Measurements from ENCODE around the gene LRRC8E.
A peak's percentile ranks its signal among the peaks of the same experiment; 100 is the strongest.
"Not testable (repeated sequence)": the region's sequence is repeated elsewhere in the genome, so short reads cannot be mapped to it uniquely, and the experiment has no call there.

The LRRC8E gene

GRCh38 chr19:7910321-7911161, 22.2 kb downstream of the LRRC8E start:
- DNase-seq, result no peak

- DNase-seq, result no peak
These were observed 23.3 kb downstream of the LRRC8E start for GRCh38 chr19:7911508-7912143.

GRCh38 chr19:7912144-7912696, 23.9 kb downstream of the LRRC8E start:
- no peak for DNase-seq

GRCh38 chr19:7912697-7913564, 24.6 kb downstream of the LRRC8E start:
- no peak for DNase-seq

- no peak for DNase-seq
These were observed 25.3 kb downstream of the LRRC8E start for GRCh38 chr19:7913652-7914051.

- no peak for DNase-seq
These were observed 25.8 kb downstream of the LRRC8E start for GRCh38 chr19:7914099-7914498.

GRCh38 chr19:7914598-7915045, 26.3 kb downstream of the LRRC8E start, which contains the start of gene TGFBR3L:
Gene TGFBR3L, plus strand, starts transcription at chr19:7914830.
- no peak for DNase-seq

- no peak for DNase-seq
These were observed 27.2 kb downstream of the LRRC8E start for GRCh38 chr19:7915250-7916102.

GRCh38 chr19:7916103-7916954, 28.0 kb downstream of the LRRC8E start:
- no peak for DNase-seq

- DNase-seq, result no peak
These were observed 28.6 kb downstream of the LRRC8E start for GRCh38 chr19:7916955-7917266.

GRCh38 chr19:7917267-7918061, 29.2 kb downstream of the LRRC8E start:
- peak; percentile 80 for DNase-seq

GRCh38 chr19:7918062-7918614, 29.8 kb downstream of the LRRC8E start:
- not testable (repeated sequence) for DNase-seq

GRCh38 chr19:7918615-7919421, 30.5 kb downstream of the LRRC8E start:
- DNase-seq, result no peak

GRCh38 chr19:7919610-7920518, 31.6 kb downstream of the LRRC8E start, which contains the start of gene SNAPC2:
Gene SNAPC2, plus strand, starts transcription at chr19:7920338. Its CDS starts 29 bp downstream, at chr19:7920367.
- DNase-seq, result peak; percentile 99

GRCh38 chr19:7920519-7921301, 32.4 kb downstream of the LRRC8E start:
- DNase-seq, result peak; percentile 76

GRCh38 chr19:7921302-7921966, 33.1 kb downstream of the LRRC8E start:
- no peak for DNase-seq

Measured in retina (tissue), 1 donor.